ENCODE results near the gene GTF2I.
"Not testable (repeated sequence)": the region's sequence is repeated elsewhere in the genome, so short reads cannot be mapped to it uniquely, and the experiment has no call there.

Gene GTF2I

DNA sequence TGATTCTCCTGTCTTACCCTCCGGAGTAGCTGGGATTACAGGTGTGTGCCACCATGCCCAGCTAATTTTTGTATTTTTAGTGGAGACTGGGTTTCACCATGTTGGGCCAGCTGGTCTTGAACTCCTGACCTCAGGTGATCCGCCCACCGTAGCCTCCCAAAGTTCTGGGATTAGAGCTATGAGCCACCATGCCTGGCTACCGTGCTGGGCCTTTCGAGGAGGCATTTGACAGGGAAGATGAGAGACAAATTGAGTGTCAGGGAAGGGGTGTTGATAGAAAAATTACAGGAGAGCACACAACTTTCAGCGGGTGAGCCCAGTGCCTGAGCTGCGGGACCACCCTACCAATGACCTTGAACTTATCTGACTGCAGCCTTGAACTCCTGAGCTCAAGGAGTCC, 112.5 kb downstream of the GTF2I start:
- H3K27me3 Mint-ChIP-seq; H3K36me3 Mint-ChIP-seq; H3K9me3 Mint-ChIP-seq (ENCODE audit: low read depth); H3K4me3 Mint-ChIP-seq; H3K4me1 Mint-ChIP-seq (ENCODE audit: low read depth); H3K27ac Mint-ChIP-seq: not testable (repeated sequence)

DNA sequence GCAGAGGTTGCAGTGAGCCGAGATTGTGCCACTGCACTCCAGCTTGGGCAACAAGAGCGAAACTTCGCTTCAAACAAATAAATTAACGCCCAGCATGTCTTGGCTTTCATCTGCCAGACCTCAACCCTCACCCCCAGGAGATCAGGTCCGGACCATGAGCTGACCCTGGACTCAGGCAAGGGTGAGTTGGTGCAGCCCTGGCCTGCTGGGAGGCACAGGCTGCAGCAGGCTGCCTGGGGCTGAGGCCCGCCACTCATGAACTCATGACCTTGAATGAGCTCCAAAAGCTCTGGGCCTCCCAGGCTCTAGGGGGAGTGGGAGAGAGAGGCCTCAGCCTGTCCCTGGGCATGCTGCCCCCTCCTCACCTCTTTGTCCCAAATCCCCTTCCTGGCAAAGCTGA, 114.6 kb downstream of the GTF2I start:
- not testable (repeated sequence) for H3K27me3 Mint-ChIP-seq; H3K27ac Mint-ChIP-seq; H3K9me3 Mint-ChIP-seq (ENCODE audit: low read depth); H3K4me1 Mint-ChIP-seq (ENCODE audit: low read depth); H3K36me3 Mint-ChIP-seq; H3K4me3 Mint-ChIP-seq

DNA sequence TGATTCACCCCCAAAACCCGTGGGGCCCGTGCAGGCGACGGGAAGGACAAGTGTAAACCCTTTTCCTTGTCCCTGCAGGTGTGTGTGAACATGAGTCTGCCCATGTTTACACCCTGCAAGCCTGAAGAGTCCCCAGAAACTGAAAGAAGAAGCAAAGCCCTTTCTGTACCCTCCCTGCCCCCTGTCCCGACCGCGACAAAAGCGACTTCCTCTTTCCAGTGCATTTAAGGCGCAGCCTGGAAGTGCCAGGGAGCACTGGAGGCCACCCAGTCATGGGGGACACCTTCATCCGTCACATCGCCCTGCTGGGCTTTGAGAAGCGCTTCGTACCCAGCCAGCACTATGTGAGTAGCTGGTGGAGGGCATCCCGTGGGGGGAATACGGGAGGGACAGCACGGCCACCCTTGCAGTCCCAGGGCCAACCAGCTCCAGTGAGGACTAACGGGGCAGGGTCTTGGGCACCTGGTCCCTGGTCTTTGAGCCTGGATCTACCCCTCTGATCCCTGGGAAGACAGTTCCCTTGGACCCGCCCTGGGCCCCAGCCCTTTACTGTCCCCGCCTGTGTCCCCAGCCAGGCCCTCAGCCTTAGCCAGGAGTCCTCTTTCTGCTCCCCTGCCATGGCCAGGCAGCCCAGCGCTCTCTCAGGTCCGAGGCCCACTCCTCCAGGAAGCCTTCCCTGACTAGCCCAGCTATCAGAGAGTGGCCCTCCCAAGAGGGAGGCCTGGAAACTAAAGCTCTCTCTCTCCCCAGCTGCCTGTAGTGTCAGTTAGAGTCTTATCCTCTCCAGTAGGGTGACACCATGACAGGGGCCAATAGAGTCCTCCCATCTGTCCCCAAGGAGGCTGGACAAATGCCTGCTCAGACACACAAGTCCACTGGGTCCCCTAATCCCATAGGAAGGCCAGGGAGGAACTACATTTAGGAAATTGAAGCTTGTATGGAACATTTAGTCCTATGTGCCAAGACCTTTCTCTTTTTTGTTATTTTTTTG, 116.5 kb downstream of the GTF2I start, which contains the start of gene NCF1:
NCF1 (plus strand) TSS at position 252 of the 991 bp plus-strand sequence; CDS start at position 273, 21 bp downstream.
- H3K27ac Mint-ChIP-seq; H3K4me1 Mint-ChIP-seq (ENCODE audit: low read depth); H3K27me3 Mint-ChIP-seq; H3K4me3 Mint-ChIP-seq; H3K9me3 Mint-ChIP-seq (ENCODE audit: low read depth); H3K36me3 Mint-ChIP-seq: not testable (repeated sequence)

DNA sequence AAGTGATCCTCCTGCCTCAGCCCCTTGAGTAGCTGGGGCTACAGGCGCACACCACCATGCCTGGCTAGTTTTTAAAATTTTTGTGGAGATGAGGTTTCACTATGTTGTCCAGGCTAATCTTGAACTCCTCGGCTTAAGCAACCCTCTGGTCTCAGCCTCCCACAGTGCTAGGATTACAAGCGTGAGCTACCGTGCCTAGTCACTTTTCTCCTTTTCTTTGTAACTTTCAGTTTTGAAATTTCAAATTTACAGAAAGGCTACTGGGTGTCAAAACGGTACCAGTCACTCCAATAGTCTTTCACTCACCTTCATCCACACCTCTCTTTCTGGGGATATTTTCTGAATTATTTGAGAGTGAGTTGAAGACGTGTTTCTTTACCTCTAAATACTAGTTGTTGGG, 117.6 kb downstream of the GTF2I start:
- not testable (repeated sequence) for H3K4me1 Mint-ChIP-seq (ENCODE audit: low read depth); H3K27me3 Mint-ChIP-seq; H3K4me3 Mint-ChIP-seq; H3K27ac Mint-ChIP-seq; H3K36me3 Mint-ChIP-seq; H3K9me3 Mint-ChIP-seq (ENCODE audit: low read depth)

DNA sequence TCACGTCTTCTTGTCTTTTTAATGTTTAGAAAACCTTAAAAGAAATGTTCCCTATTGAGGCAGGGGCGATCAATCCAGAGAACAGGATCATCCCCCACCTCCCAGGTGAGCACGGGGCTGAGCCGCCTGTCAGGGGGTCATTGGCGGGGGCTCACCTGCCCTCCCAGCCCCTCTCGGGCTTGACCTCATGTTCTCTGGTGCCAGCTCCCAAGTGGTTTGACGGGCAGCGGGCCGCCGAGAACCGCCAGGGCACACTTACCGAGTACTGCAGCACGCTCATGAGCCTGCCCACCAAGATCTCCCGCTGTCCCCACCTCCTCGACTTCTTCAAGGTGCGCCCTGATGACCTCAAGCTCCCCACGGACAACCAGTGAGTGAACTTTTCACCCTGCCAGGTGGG, 121.5 kb downstream of the GTF2I start:
- not testable (repeated sequence) for H3K4me3 Mint-ChIP-seq; H3K9me3 Mint-ChIP-seq (ENCODE audit: low read depth); H3K4me1 Mint-ChIP-seq (ENCODE audit: low read depth); H3K36me3 Mint-ChIP-seq; H3K27me3 Mint-ChIP-seq; H3K27ac Mint-ChIP-seq

DNA sequence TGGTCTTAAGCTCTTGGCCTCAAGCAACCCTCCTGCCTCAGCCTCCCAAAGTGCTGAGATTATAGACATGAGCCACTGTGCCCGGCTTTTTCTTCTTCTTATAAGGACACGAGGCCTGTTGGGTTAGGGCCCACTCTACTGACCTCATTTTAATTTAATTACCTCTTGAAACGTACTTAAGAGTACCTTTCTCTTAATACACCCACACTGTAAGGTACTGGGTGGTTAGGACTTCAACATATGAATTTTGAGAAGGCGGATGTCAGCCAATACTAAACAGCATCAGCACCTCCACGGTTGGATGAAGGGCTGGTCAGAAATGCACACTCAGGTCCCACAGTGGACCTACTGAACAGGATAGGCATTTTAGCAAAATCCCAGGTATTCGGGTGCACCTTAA, 124.2 kb downstream of the GTF2I start:
- H3K36me3 Mint-ChIP-seq; H3K27ac Mint-ChIP-seq; H3K27me3 Mint-ChIP-seq; H3K4me1 Mint-ChIP-seq (ENCODE audit: low read depth); H3K9me3 Mint-ChIP-seq (ENCODE audit: low read depth); H3K4me3 Mint-ChIP-seq: not testable (repeated sequence)

DNA sequence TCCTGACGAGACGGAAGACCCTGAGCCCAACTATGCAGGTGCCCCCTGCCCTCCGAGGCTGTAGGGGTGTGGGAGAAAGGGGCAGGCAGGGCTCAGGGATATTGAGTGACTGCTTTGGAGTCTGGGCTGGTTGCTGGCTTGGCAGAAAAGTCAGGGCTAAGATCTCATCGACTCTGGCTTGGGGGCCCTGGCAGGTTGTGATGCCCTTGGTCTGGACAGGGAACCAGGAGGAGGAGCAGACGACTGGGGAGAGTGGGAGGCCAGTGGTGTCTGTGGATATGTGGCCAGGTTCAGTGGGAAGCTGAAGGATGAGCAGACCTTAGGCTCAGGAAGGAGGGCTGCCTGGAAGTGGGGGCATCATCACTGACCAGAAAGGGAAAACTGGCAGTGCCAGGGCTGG, 126.1 kb downstream of the GTF2I start:
- H3K27ac Mint-ChIP-seq; H3K9me3 Mint-ChIP-seq (ENCODE audit: low read depth); H3K27me3 Mint-ChIP-seq; H3K4me1 Mint-ChIP-seq (ENCODE audit: low read depth); H3K36me3 Mint-ChIP-seq; H3K4me3 Mint-ChIP-seq: not testable (repeated sequence)

DNA sequence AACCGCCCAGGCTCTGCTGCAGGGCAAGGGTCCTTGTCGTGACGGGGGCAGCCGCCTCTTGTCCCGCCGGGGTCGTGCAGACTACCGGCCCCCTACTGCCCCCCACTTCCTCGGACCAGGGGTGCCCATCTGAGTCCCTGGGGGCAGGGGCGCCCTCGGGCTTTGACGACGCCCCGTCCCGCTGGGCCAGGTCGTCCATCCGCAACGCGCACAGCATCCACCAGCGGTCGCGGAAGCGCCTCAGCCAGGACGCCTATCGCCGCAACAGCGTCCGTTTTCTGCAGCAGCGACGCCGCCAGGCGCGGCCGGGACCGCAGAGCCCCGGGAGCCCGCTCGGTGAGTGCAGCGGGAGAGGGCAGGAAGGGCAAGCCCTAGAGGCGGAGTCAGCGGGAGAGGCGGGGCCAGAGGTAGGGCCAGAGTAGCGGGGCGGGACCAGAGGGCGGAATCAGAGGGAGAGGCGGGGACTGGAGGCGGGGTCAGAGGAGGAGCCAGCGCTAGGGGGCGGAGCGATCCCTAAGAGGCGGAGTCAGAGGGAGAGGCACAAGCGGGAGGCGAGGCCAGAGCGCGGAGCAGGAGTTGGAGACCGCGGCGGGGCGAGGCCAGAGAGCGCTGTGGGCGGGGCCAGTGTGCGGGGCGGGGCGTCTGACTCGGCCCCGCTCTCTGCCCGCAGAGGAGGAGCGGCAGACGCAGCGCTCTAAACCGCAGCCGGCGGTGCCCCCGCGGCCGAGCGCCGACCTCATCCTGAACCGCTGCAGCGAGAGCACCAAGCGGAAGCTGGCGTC, 131.0 kb downstream of the GTF2I start:
- not testable (repeated sequence) for H3K27me3 Mint-ChIP-seq; H3K27ac Mint-ChIP-seq; H3K9me3 Mint-ChIP-seq (ENCODE audit: low read depth); H3K36me3 Mint-ChIP-seq; H3K4me1 Mint-ChIP-seq (ENCODE audit: low read depth)
- H3K4me3 Mint-ChIP-seq = peak overlapping the region; percentile 27

DNA sequence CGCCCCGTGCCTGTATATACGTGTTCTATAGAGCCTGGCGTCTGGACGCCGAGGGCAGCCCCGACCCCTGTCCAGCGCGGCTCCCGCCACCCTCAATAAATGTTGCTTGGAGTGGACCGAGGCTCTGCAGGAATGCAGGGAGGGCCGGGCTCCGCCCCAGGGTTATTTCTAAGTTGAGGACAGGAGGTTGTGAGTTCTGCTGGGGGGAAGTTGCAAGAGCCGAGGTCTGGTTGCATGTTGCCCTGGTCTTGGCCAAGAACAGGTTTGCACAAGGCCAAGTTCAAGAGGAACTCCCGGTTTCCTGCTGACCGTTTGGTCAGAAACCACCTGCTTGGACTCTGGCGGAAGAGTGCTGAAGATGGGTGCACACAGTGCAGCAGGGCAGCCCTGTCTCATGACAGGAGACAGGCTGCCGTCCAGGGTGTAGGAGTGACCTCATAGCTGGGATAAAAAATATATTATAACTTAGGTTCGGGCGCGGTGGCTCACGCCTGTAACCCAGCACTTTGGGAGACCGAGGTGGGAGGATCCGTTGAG, 131.8 kb downstream of the GTF2I start:
- H3K27me3 Mint-ChIP-seq; H3K9me3 Mint-ChIP-seq (ENCODE audit: low read depth); H3K36me3 Mint-ChIP-seq; H3K27ac Mint-ChIP-seq; H3K4me3 Mint-ChIP-seq; H3K4me1 Mint-ChIP-seq (ENCODE audit: low read depth): not testable (repeated sequence)

DNA sequence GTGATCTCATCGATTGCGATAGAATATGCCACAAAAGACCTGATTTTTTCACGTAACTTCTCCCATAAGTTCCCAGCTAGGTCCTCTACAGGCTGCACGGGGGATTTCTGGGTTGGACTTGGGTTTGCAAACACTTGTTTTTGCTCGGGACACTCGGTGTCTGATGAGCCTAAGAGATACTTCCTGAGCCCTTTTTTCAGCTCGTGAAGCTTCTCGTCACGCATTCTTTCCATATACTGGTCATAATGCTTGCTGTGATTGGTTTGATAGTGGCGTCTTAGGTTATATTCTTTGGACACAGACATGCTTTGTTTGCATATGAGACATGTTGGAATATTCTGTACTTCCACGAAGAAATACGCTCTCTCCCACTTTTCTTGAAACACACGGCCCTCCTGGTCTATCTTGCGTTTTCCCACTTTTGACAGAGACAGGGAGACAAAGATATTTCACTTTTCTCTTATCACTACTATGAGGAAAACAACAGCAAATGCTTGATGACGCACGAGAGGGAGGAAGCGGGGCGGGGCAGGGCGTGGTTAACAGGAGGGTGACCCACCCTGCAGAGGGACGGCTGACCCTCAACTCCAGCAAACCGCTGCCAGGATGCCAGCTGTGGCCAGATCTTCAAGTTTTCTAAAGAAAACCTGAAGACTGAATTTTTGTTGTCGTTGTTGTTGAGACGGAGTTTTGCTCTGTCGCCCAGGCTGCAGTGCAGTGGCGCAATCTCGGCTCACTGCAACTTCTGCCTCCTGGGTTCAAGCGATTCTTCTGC, 140.5 kb downstream of the GTF2I start:
- H3K27me3 Mint-ChIP-seq; H3K4me1 Mint-ChIP-seq (ENCODE audit: low read depth); H3K36me3 Mint-ChIP-seq; H3K27ac Mint-ChIP-seq; H3K4me3 Mint-ChIP-seq; H3K9me3 Mint-ChIP-seq (ENCODE audit: low read depth): not testable (repeated sequence)

DNA sequence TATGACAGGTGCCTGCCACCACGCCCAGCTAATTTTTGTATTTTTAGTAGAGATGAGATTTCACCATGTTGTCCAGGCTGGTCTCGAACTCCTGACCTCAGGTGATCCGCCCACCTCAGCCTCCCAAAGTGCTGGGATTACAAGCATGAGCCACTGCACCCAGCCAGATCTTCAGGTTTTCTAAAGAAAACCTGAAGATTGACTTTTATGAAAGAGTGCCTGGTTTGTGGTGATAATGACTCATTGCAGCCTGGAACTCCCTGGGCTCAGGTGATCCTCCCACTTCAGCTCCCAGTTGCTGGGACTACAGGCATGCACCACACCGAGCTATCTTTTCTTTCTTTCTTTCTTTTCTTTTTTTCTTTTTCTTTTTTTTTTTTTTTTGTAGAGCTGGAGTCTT, 141.1 kb downstream of the GTF2I start:
- not testable (repeated sequence) for H3K27me3 Mint-ChIP-seq; H3K36me3 Mint-ChIP-seq; H3K4me3 Mint-ChIP-seq; H3K4me1 Mint-ChIP-seq (ENCODE audit: low read depth); H3K27ac Mint-ChIP-seq; H3K9me3 Mint-ChIP-seq (ENCODE audit: low read depth)

All from activated naive CD8-positive, alpha-beta T cell (primary cell).